H9 (cell line): Measurements from ENCODE around the gene PMP22. TPM values are rescaled to one million over a fixed set of nuclear protein-coding genes. Genes with fewer than 3 reads are reported as not detected.

Source experiments
- DNase-seq: peaks from one replicate; pipeline ENCODE4 v3.0.0-alpha.2; 2017
- H2AFZ ChIP-seq: one replicate; pipeline ENCODE4 v1.6.1; 2013; ENCODE audit warnings: mild to moderate bottlenecking, low read length, control low read depth, moderate library complexity
- H2AK5ac ChIP-seq: 2 replicates; pipeline ENCODE4 v1.6.1; 2013; ENCODE audit warnings: low read length, control low read depth, mixed read lengths; ENCODE audit not compliant: insufficient read length
- H2BK120ac ChIP-seq: one replicate; pipeline ENCODE4 v1.6.1; 2013; ENCODE audit warnings: low read depth, mild to moderate bottlenecking, low read length, control low read depth, inconsistent platforms; ENCODE audit not compliant: poor library complexity, severe bottlenecking
- H2BK12ac ChIP-seq: 2 replicates; pipeline ENCODE4 v1.6.1; 2013; ENCODE audit warnings: low read length, control low read depth, mixed read lengths, low read depth; ENCODE audit not compliant: insufficient read length
- H2BK15ac ChIP-seq: 2 replicates; pipeline ENCODE4 v1.6.1; 2013; ENCODE audit warnings: low read depth, low read length, control low read depth
- H2BK20ac ChIP-seq: one replicate; pipeline ENCODE4 v1.6.1; 2013; ENCODE audit warnings: low read depth, mild to moderate bottlenecking, low read length, control low read depth, inconsistent platforms; ENCODE audit not compliant: poor library complexity, severe bottlenecking
- H2BK5ac ChIP-seq: 2 replicates; pipeline ENCODE4 v1.6.1; 2013; ENCODE audit warnings: low read length, control low read depth, mixed read lengths; ENCODE audit not compliant: insufficient read length
- H3K14ac ChIP-seq: 2 replicates; pipeline ENCODE4 v1.6.1; 2013; ENCODE audit warnings: low read length, control low read depth; ENCODE audit not compliant: insufficient read depth
- H3K18ac ChIP-seq: 2 replicates; pipeline ENCODE4 v1.6.1; 2013; ENCODE audit warnings: low read depth, mild to moderate bottlenecking, mixed read lengths, low read length, control low read depth; ENCODE audit not compliant: insufficient read length
- H3K23ac ChIP-seq: 2 replicates; pipeline ENCODE4 v1.6.1; 2013; ENCODE audit warnings: low read length, control low read depth, mixed read lengths, low read depth; ENCODE audit not compliant: insufficient read length
- H3K23me2 ChIP-seq: 2 replicates; pipeline ENCODE4 v1.6.1; 2013; ENCODE audit warnings: low read depth, mild to moderate bottlenecking, mixed read lengths, low read length, control low read depth; ENCODE audit not compliant: insufficient read length, poor library complexity, severe bottlenecking
- H3K27ac ChIP-seq: 2 replicates; pipeline ENCODE4 v1.5.1; 2013; ENCODE audit warnings: low read length, control low read depth, mixed read lengths, low read depth; ENCODE audit not compliant: insufficient read length
- H3K27me3 ChIP-seq: 2 replicates; pipeline ENCODE4 v1.6.1; 2013; ENCODE audit warnings: low read length, control low read depth, inconsistent platforms; ENCODE audit not compliant: insufficient read depth
- H3K4ac ChIP-seq: 2 replicates; pipeline ENCODE4 v1.6.1; 2013; ENCODE audit warnings: low read depth, mild to moderate bottlenecking, control low read depth, inconsistent platforms, low read length, moderate library complexity
- H3K4me1 ChIP-seq: 2 replicates; pipeline ENCODE4 v1.6.1; 2013; ENCODE audit warnings: low read length, control low read depth, inconsistent platforms; ENCODE audit not compliant: insufficient read depth
- H3K4me2 ChIP-seq: 2 replicates; pipeline ENCODE4 v1.6.1; 2013; ENCODE audit warnings: low read length, control low read depth, mixed read lengths; ENCODE audit not compliant: insufficient read length, insufficient read depth
- H3K56ac ChIP-seq: 2 replicates; pipeline ENCODE4 v1.6.1; 2013; ENCODE audit warnings: low read depth, mild to moderate bottlenecking, mixed read lengths, low read length, control low read depth; ENCODE audit not compliant: insufficient read length
- H3K79me1 ChIP-seq: 2 replicates; pipeline ENCODE4 v1.6.1; 2013; ENCODE audit warnings: low read depth, mild to moderate bottlenecking, moderate library complexity, low read length, control low read depth, inconsistent platforms; ENCODE audit not compliant: insufficient read depth, poor library complexity, severe bottlenecking
- H3K79me2 ChIP-seq: 2 replicates; pipeline ENCODE4 v1.6.1; 2013; ENCODE audit warnings: low read length, control low read depth, inconsistent platforms; ENCODE audit not compliant: insufficient read depth
- H3K9ac ChIP-seq: 2 replicates; pipeline ENCODE4 v1.6.1; 2013; ENCODE audit warnings: low read length, control low read depth, mixed read lengths; ENCODE audit not compliant: insufficient read length; ENCODE audit errors: extremely low read depth
- H3K9me3 ChIP-seq: one replicate; pipeline ENCODE4 v1.6.1; 2013; ENCODE audit warnings: low read depth, low read length, inconsistent platforms; ENCODE audit not compliant: control insufficient read depth
- H3T11ph ChIP-seq: one replicate; pipeline ENCODE4 v1.6.1; 2013; ENCODE audit warnings: mild to moderate bottlenecking, low read length, control low read depth, inconsistent platforms
- H4K20me1 ChIP-seq: one replicate; pipeline ENCODE4 v1.6.1; 2013; ENCODE audit not compliant: control insufficient read depth, insufficient read length, insufficient read depth
- H4K5ac ChIP-seq: 2 replicates; pipeline ENCODE4 v1.6.1; 2013; ENCODE audit warnings: low read depth, mild to moderate bottlenecking, mixed read lengths, low read length, control low read depth; ENCODE audit not compliant: insufficient read length
- H4K8ac ChIP-seq: replicated peaks from 2 replicates; pipeline ENCODE4 v1.6.1; 2013; ENCODE audit warnings: low read length, control low read depth, mixed read lengths, low read depth; ENCODE audit not compliant: insufficient read length
- H4K91ac ChIP-seq: 2 replicates; pipeline ENCODE4 v1.6.1; 2013; ENCODE audit warnings: low read depth, mild to moderate bottlenecking, moderate library complexity, mixed read lengths, low read length, control low read depth; ENCODE audit not compliant: insufficient read length
- H3K27ac Mint-ChIP-seq, 3 experiments: 2 replicates in 2 of 3; 3 replicates in 1 of 3; pipeline ENCODE4 v1.8.0; 2020 to 2021; ENCODE audit warnings: mixed read lengths in 3 of 3, mild to moderate bottlenecking in 1 of 3, moderate library complexity in 1 of 3
- H3K27me3 Mint-ChIP-seq: 2 replicates; pipeline ENCODE4 v1.8.0; 2021; ENCODE audit warnings: low read depth, mild to moderate bottlenecking, moderate library complexity, mixed read lengths
- H3K36me3 Mint-ChIP-seq, 3 experiments: 2 replicates in 2 of 3; 3 replicates in 1 of 3; pipeline ENCODE4 v1.8.0; 2020 to 2021; ENCODE audit warnings: low read depth in 3 of 3, mixed read lengths in 3 of 3; ENCODE audit not compliant: insufficient read depth in 1 of 3
- H3K4me1 Mint-ChIP-seq, 2 experiments: 2 replicates each; pipeline ENCODE4 v1.8.0; 2020; ENCODE audit warnings: mixed read lengths in 2 of 2
- H3K4me3 Mint-ChIP-seq, 2 experiments: 2 replicates in 1 of 2; 3 replicates in 1 of 2; pipeline ENCODE4 v1.8.0; 2020 to 2021; ENCODE audit warnings: mild to moderate bottlenecking in 2 of 2, mixed read lengths in 2 of 2, moderate library complexity in 1 of 2
- H3K9me3 Mint-ChIP-seq, 2 experiments: 2 replicates in 1 of 2; 3 replicates in 1 of 2; pipeline ENCODE4 v1.8.0; 2020; ENCODE audit warnings: mild to moderate bottlenecking in 2 of 2, mixed read lengths in 2 of 2, moderate library complexity in 1 of 2
- WGBS: extraction: QIAGEN DNeasy Blood & Tissue Kit; methylation state at CpG from one replicate; pipeline ENCODE4 v1.1.7; 2013; ENCODE audit warnings: missing lambda C conversion rate, low lambda C conversion rate, mixed read lengths; ENCODE audit not compliant: insufficient read length; ENCODE audit errors: extremely low coverage; 5-methylcytosine and 5-hydroxymethylcytosine counted together
- total RNA-seq: library from RNA; stranded (reverse); gene quantifications from 2 replicates; pipeline ENCODE4 v1.2.1, GENCODE V29; 2021
- TF ChIP-seq, protein P1 (sequence below): fragments of 200-600 bp; sonication (generic); conservative IDR thresholded peaks from 3 replicates; pipeline ENCODE4 v1.8.0; 2021; ENCODE audit warnings: antibody characterized with exemption, mild to moderate bottlenecking

Gene PMP22
- total RNA-seq, 1 experiment from 2014 or later, result 1.5 TPM

DNA sequence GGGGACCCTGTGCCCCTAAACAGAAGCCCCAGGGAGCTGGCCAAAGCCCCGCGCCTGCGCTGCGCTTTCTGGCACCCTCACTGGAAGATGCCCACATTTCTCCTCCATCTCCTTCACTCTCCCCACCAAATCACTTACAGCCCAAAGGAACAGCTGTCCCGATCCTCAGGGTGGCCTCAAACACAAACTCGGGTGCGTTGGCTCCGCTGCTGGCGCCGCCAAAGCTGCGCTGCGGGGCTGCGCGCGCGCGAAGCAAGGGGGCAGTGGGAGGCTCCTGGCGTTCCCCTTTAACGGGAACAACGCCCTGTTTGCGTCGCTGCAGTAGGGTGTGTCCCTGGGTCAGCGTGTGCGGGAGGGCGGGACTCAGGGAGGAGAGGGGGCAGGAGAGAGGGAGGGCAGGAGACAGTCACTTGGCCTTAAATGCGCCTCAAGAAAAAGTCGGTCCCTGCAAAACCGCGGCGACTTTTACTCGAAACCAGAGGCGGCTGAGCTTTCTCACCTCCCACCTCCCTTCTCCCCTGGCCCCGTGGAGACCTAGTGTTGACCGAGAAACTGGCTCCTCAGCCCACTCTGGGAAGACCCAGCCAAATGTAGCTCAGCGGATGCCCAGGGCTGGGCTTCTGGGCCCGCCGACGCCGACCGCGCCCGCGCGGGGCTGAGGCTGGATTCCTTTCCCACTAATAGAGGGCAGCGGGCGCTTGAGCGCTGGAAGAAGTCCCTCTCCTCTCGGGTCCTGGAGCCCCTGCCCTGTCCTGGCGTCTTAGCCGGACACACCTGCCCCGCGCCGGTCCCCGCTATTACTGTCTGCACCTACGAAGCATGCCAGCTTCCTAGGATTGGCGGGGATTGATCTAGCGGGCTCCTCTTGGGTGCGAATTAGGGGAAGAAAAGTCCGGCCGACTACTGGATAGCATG lies 2.6 kb downstream of the PMP22 start:
- H3K79me1 ChIP-seq, result no peaks in the 10 kb centered on the region
- no peak overlapping the region for H2AK5ac ChIP-seq
- no peaks in the 10 kb centered on the region for H3K79me2 ChIP-seq
- H4K20me1 ChIP-seq, result no peaks in the 10 kb centered on the region
- H2BK5ac ChIP-seq, result no peak overlapping the region
- no peak overlapping the region for H2AFZ ChIP-seq
- WGBS, result no CpG with 5 or more reads among the region's 60 CpGs
- H4K5ac ChIP-seq, result no peak overlapping the region
- peak overlapping the region; percentile 71 for H3K4me2 ChIP-seq
- Mint-ChIP-seq H3K4me3 (peak overlapping the region; percentile 82 to 90), H3K9me3 (no peaks in the 10 kb centered on the region; a peak in 1 of 5 replicates), H3K36me3 (no peaks in the 10 kb centered on the region; a peak in 1 of 7 replicates), H3K27me3 (peaks cover 100% of the 10 kb centered on the region), H3K4me1 (peaks cover 22% of the 10 kb centered on the region in 2 experiments), H3K27ac (no peak overlapping the region; a peak in 1 of 7 replicates)
- no peak overlapping the region for H3T11ph ChIP-seq
- no peak overlapping the region for H3K9ac ChIP-seq
- TF ChIP-seq, protein P1, sequence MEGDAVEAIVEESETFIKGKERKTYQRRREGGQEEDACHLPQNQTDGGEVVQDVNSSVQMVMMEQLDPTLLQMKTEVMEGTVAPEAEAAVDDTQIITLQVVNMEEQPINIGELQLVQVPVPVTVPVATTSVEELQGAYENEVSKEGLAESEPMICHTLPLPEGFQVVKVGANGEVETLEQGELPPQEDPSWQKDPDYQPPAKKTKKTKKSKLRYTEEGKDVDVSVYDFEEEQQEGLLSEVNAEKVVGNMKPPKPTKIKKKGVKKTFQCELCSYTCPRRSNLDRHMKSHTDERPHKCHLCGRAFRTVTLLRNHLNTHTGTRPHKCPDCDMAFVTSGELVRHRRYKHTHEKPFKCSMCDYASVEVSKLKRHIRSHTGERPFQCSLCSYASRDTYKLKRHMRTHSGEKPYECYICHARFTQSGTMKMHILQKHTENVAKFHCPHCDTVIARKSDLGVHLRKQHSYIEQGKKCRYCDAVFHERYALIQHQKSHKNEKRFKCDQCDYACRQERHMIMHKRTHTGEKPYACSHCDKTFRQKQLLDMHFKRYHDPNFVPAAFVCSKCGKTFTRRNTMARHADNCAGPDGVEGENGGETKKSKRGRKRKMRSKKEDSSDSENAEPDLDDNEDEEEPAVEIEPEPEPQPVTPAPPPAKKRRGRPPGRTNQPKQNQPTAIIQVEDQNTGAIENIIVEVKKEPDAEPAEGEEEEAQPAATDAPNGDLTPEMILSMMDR, result no peak
- no peak overlapping the region for H4K8ac ChIP-seq
- H2BK12ac ChIP-seq, result no peak overlapping the region
- H3K27me3 ChIP-seq, result peaks cover 50% of the 10 kb centered on the region
- no peak overlapping the region for H2BK20ac ChIP-seq
- no peak overlapping the region for H3K27ac ChIP-seq
- H3K4ac ChIP-seq, result no peak overlapping the region
- no peak overlapping the region for H2BK120ac ChIP-seq
- DNase-seq, result peak; percentile 89
- H4K91ac ChIP-seq, result no peak overlapping the region
- H3K23ac ChIP-seq, result no peak overlapping the region
- no peaks in the 10 kb centered on the region for H3K9me3 ChIP-seq
- no peak overlapping the region for H3K14ac ChIP-seq
- no peaks in the 10 kb centered on the region for H3K4me1 ChIP-seq
- peaks cover 25% of the 10 kb centered on the region for H3K23me2 ChIP-seq
- no peak overlapping the region for H3K18ac ChIP-seq
- H2BK15ac ChIP-seq, result no peak overlapping the region
- H3K56ac ChIP-seq, result no peak overlapping the region
